NCI-H146 (cell line): ENCODE measurements around the gene TJP2.

Source experiments
- DNase-seq: peaks from one replicate; lab custom pipeline; 2025; lab: John Stamatoyannopoulos, UW

The TJP2 gene

DNA sequence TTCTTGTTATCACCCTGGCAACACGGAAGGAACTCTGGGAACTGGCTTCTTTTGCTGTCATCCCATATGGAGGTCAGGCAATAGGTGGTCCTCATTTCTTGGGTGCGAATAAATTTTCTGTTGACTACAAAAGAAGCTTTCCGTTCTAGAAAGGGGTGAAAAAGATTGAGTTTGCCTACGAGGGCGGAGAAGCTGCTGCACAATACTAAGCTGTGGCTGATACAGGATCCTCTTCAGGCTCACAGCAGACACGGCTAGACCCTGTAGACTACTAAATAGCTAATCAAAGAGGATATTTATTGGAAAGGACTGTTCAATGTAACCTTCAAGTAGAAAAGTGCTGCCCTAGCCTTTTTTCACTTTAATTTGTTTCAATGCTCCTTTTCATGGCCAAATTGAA lies 58.1 kb downstream of the TJP2 start:
- DNase-seq: no peak

DNA sequence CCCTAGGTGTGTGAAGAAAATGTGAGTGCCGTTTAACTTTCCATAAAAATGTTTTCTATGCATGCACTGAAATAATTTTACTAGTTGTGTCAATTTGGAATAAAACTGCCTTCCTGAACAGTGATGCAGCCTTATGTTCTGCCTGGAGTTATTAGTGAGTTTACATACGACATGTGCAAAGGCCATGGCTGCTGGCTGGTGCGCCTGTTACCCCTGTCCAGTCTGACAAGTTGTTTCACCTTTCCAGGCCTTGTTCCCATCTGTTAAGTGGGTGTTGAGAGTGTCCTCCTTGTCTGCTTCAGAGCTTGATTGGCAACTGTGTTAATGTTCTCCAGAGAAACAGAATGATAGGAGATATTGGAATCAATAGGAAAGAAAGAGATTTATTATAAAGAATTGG lies 60.6 kb downstream of the TJP2 start:
- DNase-seq: no peak

DNA sequence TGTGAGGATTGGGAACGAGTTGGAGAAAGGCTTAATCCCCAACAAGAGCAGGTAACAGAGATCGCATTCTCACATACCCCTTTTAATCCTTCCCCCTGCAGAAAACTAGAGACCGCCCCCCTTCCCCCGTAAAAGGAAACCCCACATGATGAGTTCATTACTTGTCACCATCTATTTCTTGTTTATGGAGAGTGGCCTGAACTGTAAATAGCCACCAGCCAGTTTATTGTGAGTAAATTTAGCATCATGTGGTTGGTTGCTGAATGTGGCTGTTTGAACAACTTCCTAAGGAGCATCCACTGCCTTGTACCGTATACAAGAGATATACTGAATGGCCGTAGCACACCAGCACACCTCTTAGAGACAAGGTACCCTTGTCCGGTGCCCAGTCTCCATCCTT lies 62.1 kb downstream of the TJP2 start:
- no peak for DNase-seq

DNA sequence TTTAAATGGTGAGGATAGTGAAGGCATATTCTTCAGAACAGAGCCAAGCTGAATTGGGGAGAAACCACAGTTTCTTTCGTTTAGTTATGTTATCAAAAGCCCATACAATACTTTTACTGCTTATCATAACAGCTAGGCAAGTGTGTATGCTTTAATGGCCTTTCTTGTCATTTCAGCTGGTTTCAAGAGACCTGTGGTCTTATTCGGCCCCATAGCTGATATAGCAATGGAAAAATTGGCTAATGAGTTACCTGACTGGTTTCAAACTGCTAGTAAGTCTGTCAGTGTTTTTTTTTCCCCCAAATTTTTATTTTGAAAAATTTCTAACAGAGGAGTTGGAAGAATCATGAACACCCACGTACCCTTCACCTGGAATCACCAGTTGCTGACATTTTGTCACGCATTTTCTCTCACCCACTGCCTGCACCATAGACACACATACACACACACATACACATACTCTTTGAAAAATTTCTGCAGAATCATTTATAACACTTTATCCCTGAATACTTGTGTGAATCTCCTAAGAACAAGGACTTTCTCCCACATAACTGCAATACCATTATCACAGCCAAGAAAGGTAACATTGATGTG lies 63.7 kb downstream of the TJP2 start:
- no peak for DNase-seq

DNA sequence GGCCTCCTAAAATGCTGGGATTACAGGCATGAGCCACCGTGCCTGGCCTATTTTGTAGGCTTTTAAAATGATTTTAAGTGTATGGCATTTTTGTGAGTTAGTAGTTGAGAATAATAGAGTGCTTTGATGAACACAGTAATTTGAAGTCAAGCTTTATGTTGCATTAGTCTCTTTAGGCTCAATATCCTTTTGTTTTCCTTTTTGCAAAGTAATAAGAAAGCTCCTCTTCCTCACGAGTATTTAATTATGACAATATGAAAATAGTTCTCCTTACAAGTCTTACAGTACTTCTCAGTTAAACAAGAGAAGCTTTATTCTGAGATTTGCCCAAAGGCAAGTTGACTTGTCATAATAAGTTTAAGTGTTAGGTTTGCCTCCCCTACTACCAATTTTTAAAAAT lies 69.0 kb downstream of the TJP2 start:
- DNase-seq: no peak

DNA sequence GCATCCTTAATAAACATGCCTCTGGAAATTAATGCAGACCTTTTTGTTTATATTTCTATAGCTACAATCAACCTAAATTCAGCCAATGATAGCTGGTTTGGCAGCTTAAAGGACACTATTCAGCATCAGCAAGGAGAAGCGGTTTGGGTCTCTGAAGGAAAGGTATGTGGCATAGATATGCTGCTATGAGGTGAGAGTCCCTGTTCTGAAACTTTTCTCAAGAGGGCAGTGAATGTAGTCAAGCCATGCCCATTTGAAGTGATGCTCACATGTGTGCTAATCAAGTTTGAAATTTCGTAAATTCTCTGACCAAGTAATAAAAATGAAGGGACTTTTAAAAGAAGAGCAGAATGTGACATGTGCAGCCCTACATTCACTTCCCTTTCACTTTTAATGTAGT lies 72.6 kb downstream of the TJP2 start:
- DNase-seq: no peak

DNA sequence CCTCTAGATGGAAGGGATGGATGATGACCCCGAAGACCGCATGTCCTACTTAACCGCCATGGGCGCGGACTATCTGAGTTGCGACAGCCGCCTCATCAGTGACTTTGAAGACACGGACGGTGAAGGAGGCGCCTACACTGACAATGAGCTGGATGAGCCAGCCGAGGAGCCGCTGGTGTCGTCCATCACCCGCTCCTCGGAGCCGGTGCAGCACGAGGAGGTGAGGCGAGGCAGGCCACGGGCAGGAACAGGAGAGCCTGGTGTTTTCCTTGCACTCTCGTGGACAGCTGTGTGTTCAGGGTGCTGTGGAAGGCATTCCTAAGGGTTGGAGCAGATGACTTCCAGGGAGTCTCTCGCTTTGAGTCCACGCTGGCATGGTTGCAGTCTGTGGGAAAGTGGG lies 73.9 kb downstream of the TJP2 start:
- DNase-seq: no peak

DNA sequence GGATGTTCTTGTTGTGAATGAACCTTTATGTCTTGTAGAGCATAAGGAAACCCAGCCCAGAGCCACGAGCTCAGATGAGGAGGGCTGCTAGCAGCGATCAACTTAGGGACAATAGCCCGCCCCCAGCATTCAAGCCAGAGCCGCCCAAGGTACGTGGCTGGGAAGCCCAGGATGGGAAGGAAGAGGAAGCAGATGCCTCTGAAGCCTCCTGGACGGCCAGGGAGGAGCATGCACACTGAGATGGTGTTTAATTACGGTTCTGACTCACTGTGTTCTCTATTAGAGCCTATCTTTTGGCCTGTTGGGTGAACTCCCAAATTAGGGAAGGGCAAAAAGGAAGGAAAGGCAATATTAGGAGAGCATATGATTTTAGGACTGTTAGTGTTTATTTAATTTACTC lies 75.3 kb downstream of the TJP2 start:
- DNase-seq: no peak

DNA sequence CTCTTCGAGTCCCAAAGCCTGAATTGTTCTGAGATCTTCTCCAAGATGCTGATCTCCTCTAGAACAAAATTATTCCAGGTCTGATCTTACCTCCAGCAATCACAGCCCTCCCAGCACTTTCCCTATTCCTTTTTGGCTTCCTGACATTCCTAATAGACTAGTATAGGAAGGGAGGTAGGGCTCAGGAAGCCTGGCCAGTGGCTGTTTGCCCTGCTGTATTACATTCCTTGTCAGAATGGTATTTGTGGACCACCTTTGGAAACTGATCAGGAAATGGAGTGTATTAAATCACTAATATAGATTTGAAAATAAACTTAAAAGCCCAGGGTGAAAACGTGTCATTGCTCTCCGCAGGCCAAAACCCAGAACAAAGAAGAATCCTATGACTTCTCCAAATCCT lies 76.6 kb downstream of the TJP2 start:
- no peak for DNase-seq

DNA sequence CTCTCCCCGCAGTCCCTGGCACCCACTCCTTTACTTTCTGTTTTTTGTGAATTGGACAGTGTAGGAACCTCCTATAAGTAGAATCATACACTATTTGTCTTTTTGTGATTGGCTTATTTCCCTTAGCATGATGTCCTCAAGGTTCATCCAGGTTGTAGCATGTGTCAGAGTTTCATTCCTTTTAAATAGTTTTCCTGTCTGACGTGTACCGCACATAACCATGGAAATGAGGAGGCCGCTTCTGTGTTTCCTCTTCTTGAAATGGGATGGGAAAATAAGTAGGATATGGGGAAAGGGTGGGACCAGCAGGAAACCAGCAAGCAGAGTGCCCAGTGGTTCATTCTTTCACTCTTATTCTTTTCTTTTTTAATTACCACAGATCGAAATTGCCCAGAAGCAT lies 78.4 kb downstream of the TJP2 start:
- DNase-seq: no peak

DNA sequence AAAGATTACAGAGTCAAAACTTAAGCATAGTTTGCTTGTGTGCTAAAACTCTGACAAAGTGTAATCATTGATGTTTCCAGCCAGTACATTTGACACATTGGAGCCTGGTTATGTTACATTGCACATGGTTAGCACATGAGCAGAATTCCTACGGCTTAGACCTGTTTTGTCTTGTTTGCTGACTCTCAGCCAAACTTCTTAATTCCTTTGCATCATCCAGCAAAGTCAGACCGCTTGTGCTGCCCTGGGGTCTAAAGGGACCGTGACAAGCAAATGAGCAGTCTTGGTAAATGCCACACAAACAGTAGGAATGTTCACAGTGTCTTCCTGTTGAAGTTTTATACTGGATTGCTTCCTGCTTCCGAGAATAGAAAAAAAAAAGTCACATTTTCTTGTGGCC lies 79.0 kb downstream of the TJP2 start:
- DNase-seq: no peak

DNA sequence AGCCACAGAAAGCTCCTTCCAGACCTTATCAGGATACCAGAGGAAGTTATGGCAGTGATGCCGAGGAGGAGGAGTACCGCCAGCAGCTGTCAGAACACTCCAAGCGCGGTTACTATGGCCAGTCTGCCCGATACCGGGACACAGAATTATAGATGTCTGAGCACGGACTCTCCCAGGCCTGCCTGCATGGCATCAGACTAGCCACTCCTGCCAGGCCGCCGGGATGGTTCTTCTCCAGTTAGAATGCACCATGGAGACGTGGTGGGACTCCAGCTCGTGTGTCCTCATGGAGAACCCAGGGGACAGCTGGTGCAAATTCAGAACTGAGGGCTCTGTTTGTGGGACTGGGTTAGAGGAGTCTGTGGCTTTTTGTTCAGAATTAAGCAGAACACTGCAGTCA lies 80.1 kb downstream of the TJP2 start:
- no peak for DNase-seq

DNA sequence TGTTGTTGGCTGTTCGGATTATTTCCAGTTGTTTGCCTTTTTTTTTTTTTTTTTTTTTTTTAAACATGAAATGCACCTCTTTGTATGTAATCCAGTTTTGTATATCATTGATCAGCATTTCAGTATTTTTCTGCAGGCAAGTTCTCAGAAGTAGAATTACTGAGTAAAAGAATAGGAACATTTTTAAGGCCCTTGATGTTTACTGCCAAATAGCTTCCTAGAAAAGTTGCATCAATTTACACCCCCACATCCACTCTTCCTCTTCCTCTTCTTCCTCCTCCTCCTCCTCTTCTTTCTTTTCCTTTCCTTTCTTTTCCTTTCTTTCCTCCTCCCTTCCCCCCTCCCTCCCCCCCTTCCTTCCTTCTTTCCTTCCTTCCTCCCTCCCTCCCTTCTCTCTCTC lies 81.5 kb downstream of the TJP2 start:
- DNase-seq: no peak

DNA sequence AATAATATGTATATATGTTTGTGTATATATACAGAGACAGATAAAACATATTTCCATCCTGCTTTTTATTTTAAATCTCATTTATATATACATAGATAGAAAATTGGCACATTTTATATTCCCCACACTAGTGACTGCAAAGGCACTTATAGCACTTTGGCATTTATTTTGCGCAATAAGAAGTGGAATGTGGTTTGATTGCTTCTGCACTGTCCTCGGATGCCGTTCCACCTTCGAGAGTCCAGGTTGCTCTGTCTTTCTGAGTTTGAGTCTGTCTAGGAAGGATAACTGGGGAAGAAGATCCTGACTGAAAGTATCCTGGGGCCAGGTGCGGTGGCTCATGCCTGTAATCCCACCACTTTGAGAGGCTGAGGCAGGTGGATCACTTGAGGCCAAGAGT lies 84.5 kb downstream of the TJP2 start:
- DNase-seq: no peak

DNA sequence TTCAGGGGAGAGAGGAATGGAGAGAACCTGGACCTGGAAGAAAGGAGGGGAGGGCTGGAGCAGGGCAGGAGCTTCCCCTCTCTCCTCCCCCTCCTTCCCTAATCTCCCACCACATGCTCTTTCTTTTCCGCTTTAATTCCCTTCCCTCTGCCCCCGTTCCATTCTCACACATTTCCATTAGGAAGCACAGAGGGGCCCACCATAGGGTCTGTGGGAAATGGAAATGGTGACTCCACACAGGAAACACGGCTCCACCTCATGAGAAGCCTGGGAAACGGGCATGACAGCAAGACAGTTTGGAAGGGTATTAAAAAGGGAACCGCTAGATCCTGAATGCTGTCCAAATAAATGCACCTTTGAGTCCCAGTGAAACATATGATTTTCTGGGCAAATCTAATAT lies 86.1 kb downstream of the TJP2 start:
- no peak for DNase-seq

DNA sequence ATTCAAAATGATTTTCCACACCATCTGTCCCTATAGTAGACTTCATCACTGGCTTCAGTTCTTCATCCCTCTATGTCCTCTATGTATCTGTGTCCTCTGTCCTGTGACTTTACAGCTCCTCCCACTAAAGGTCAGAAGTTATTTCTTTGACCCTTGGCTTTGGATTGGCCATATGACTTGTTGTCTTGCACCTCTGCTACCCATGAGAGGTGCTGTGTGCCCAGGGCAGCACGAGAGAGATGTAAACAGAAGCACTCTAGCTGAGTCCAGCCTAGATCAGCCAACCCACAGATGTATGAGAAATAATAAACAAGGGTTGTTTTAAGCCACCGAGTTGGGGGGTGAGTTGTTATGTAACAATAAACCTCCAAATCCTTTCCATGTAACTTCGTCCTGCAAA lies 87.6 kb downstream of the TJP2 start:
- no peak for DNase-seq

DNA sequence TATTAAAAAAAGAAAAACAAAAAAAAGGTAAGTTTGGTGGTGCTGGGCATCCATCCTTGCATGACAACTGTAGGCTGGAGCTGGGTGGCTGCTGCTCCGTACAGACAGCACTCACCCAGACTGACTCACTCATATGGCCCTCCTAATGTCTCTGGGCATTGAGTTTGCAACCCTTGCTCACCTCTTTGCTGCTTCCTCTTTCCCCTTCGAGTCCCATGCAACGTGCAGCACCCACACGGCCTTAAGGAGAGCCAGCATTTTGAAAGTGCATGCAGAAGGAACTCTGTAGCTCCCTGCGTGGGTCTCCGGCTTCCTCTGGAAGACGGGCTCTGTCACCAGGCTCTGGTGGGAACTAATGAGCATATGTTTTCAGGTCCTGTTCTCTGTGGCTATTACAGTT lies 90.4 kb downstream of the TJP2 start:
- DNase-seq: no peak

DNA sequence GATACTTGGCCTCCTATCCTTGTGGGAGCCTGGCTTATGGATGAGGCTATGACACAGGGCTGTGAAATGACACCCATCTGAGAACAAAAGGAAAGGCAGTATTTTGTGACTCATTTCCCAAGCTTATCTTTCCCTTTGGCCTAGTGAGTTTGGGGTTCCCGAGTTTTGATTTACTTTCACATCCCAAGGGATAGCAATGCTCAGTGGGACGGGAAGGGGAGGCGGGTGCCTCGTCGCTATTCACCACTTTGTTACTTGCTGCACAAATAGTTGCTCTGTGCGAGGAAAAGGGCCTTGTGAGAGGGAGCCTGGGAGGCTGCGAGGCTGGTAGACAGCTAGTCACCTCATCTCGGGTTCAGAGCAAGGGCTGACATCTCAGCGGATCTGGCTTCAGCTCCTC lies 91.8 kb downstream of the TJP2 start:
- no peak for DNase-seq

DNA sequence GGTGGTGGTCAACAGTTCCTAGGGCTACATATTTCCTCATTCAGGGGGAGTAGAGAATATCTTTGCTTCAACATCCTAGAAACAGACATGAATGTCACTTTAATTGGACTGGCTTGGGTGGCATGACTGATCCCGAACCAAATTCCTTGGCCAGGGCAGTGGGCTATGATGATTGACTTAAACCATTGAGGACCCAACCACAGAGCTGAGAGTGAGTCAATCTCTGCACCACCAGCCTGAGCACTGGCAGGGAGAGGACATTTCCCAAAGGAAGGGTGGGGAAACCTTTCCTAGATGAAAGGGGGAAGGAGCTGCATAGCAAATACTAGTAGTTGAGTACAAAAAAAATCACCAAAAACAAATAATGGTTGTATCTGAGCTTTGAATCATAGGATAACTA lies 98.1 kb downstream of the TJP2 start:
- no peak for DNase-seq

DNA sequence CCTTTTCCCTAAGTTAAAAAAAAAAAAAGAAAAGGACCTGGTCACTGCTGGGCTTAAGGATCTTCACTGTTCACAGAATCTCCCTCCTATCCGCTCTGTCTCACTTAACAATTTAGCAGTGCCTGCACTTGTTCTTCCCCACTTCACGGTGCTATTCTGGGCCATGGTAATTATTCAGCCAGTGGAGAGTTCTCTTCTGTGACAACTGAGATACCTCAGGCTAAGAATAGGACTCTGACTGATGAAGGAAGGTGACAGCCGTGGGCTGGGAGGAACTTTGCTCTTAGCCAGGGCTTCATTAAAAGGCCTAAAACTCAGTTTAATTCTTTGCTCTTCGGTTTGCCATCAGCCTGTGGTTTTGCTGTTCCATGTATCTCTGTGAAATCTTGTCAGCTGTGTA lies 99.1 kb downstream of the TJP2 start:
- no peak for DNase-seq

DNA sequence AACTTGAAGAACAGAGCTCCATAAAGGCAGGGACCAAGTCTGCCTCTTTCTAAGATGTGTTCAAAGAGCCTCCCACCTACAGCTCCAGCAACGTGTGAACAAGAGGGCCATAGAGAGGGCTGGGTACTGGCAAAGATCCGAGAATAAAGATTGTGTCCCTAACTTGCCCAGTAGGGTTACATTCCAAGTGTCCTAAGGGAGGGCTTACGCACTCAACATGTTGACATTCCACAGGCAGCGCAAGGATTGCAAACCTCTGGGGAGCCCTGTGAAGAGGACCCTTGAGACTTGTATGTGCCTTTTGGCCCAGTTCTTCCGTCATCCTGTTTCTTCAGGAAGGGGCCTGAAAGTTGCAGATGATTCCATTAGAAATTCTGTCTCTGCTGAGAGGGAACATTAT lies 102.7 kb downstream of the TJP2 start:
- DNase-seq: no peak

DNA sequence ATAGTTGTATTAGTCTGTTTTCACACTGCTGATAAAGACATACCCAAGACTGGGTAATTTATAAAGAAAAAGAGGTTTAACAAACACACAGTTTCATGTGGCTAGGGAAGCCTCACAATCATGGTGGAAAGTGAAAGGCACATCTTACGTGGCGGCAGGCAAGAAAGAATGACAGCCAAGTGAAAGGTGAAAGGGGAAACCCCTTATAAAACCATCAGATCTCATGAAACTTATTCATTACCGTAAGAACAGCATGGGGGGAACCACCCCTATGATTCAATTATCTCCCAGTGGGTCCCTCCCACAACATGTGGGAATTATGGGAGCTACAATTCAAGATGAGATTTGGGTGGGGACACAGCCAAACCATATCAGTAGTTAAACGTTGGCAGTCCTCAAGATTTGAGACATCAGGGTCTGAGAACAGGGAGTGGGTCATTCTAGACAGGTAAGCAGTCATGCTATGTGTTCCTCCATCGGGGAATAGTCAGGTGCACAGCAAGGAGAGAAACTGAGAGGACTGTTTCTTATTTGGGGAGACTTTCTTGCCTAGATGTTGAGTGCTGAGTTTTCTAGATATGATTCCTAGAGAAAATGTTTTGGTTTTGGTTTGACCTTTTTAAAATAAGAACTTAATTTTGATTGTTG lies 105.1 kb downstream of the TJP2 start:
- no peak for DNase-seq

DNA sequence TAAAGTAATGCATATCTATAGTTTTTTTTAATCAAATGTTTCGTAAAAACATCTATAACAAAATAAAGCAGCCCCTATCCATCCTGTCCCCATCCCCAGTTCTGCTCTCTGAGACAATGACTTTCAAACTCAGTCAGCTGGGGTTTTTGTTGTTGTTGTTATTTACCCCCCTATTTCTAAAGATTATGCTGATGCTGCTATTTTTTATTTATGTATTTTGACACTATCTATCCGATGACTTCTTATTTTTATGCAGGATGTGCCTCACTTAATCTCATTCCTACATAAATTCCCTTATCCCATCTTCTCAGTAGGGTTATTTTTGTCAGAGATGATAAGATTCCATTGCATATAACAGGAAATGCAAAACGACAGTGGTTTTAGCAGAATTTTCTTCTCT lies 105.7 kb downstream of the TJP2 start:
- no peak for DNase-seq

DNA sequence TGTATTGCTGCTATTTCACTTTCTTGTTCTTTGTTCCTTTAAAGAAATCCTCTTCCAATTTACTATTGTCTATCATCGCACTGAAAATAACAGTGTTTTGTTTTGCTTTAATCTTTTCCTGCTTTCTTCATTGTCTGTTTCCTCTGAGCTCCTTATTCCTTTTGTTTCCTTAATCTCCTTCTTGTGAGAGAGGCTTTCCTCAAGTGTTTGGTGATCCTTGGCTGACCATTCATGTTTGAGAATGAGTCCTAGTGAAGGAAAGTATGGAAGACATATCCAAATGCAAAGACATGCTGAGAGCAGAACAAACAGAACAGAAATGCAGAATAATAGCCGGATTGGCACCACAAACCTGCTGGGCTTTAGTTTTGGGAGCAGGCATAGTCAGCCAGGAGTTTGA lies 108.9 kb downstream of the TJP2 start:
- no peak for DNase-seq

DNA sequence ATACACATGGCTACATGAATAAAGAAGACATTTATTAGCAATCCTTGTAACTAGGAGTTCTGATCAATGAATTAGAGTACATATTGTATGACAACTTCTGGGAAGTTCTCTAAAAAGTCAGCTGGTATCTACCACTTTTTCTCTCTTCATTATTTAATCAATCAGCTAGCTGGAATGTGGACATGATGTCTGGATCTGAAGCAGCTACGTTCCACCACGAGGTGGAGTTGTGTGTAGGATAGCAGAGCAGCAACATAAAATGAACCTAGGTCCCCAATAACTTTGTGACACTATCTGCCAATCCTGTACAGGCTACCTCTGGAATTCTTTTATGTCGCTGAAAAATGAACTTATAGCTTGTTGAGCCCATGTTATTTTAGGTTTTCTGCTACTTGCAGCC lies 118.0 kb downstream of the TJP2 start:
- no peak for DNase-seq
